ENCODE data around the gene TUNAR. TPM values are rescaled to one million over a fixed set of nuclear protein-coding genes. Genes with fewer than 3 reads are reported as not detected.

The TUNAR gene
- total RNA-seq, 3 donors from 2014 or later = not detected

DNA sequence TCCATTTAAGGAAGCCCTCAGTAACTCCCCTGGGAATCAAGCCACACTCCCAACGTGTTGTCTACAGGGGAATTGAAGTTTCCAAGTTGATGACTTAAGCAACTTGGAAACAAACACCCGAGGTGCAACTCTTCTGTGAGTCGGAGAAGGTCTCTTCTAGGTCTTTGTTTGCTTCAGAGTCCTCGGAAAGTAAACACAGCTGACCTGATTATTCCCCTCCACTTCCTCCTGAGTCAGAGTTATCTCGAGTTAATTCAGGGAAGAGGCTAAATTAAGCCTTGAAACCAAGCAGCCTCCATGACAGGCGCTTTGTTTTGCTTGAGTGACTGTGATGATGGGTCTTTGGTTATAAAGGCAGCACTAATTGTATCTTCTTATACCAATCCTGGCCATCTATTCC lies 41.8 kb downstream of the TUNAR start:
- Mint-ChIP-seq H3K4me1 (ENCODE audit: low read depth) (no peaks in the 10 kb centered on the region), H3K36me3 (ENCODE audit: insufficient read depth) (no peaks in the 10 kb centered on the region), H3K27me3 (ENCODE audit: low read depth) (peaks cover 19% of the 10 kb centered on the region), H3K4me3 (no peak overlapping the region), H3K9me3 (no peaks in the 10 kb centered on the region)
- ATAC-seq (no peak), DNase-seq (no peak)

- no peaks in the 10 kb centered on the region for H3K36me3 Mint-ChIP-seq (ENCODE audit: insufficient read depth)
- H3K27me3 Mint-ChIP-seq (ENCODE audit: low read depth) = peaks cover 22% of the 10 kb centered on the region
- H3K4me1 Mint-ChIP-seq (ENCODE audit: low read depth) = no peaks in the 10 kb centered on the region
- DNase-seq (no peak), ATAC-seq (no peak)
- no peak overlapping the region for H3K4me3 Mint-ChIP-seq
- H3K9me3 Mint-ChIP-seq = no peaks in the 10 kb centered on the region
Observed at GRCh38 chr14:95920769-95921438, 44.3 kb downstream of the TUNAR start.

GRCh38 chr14:95922080-95922479 lies 45.4 kb downstream of the TUNAR start:
- ATAC-seq (no peak), DNase-seq (no peak)
- peaks cover 23% of the 10 kb centered on the region for H3K27me3 Mint-ChIP-seq (ENCODE audit: low read depth)
- H3K4me1 Mint-ChIP-seq (ENCODE audit: low read depth) = no peaks in the 10 kb centered on the region
- H3K4me3 Mint-ChIP-seq = no peak overlapping the region
- H3K9me3 Mint-ChIP-seq = no peaks in the 10 kb centered on the region
- no peaks in the 10 kb centered on the region for H3K36me3 Mint-ChIP-seq (ENCODE audit: insufficient read depth)

- no peak for DNase-seq
- no peaks in the 10 kb centered on the region for H3K4me1 Mint-ChIP-seq (ENCODE audit: low read depth)
- H3K4me3 Mint-ChIP-seq = no peak overlapping the region
- peaks cover 15% of the 10 kb centered on the region for H3K27me3 Mint-ChIP-seq (ENCODE audit: low read depth)
- no peaks in the 10 kb centered on the region for H3K36me3 Mint-ChIP-seq (ENCODE audit: insufficient read depth)
- no peak for ATAC-seq
- no peaks in the 10 kb centered on the region for H3K9me3 Mint-ChIP-seq
Observed at GRCh38 chr14:95928751-95929150, 52.1 kb downstream of the TUNAR start.

GRCh38 chr14:95931384-95931783 lies 54.8 kb downstream of the TUNAR start:
- DNase-seq (no peak), ATAC-seq (no peak)
- Mint-ChIP-seq H3K27me3 (ENCODE audit: low read depth) (peaks cover 10% of the 10 kb centered on the region), H3K36me3 (ENCODE audit: insufficient read depth) (no peaks in the 10 kb centered on the region), H3K4me1 (ENCODE audit: low read depth) (no peaks in the 10 kb centered on the region), H3K9me3 (no peaks in the 10 kb centered on the region), H3K4me3 (no peak overlapping the region)

GRCh38 chr14:95935228-95935822 lies 58.7 kb downstream of the TUNAR start:
- Mint-ChIP-seq H3K4me3 (no peak overlapping the region), H3K9me3 (no peaks in the 10 kb centered on the region)

GRCh38 chr14:95936041-95936440 lies 59.4 kb downstream of the TUNAR start:
- peaks cover 4% of the 10 kb centered on the region for H3K27me3 Mint-ChIP-seq (ENCODE audit: low read depth)
- ATAC-seq (no peak), DNase-seq (no peak)
- no peaks in the 10 kb centered on the region for H3K4me1 Mint-ChIP-seq (ENCODE audit: low read depth)
- H3K9me3 Mint-ChIP-seq = peaks cover under 1% of the 10 kb centered on the region
- no peaks in the 10 kb centered on the region for H3K36me3 Mint-ChIP-seq (ENCODE audit: insufficient read depth)
- H3K4me3 Mint-ChIP-seq = no peak overlapping the region

More at GRCh38 chr14:95935228-95935822, 58.7 kb downstream of the TUNAR start:
- no peaks in the 10 kb centered on the region for H3K4me1 Mint-ChIP-seq (ENCODE audit: low read depth)
- DNase-seq = no peak
- no peaks in the 10 kb centered on the region for H3K36me3 Mint-ChIP-seq (ENCODE audit: insufficient read depth)
- no peak for ATAC-seq
- peaks cover 6% of the 10 kb centered on the region for H3K27me3 Mint-ChIP-seq (ENCODE audit: low read depth)

DNA sequence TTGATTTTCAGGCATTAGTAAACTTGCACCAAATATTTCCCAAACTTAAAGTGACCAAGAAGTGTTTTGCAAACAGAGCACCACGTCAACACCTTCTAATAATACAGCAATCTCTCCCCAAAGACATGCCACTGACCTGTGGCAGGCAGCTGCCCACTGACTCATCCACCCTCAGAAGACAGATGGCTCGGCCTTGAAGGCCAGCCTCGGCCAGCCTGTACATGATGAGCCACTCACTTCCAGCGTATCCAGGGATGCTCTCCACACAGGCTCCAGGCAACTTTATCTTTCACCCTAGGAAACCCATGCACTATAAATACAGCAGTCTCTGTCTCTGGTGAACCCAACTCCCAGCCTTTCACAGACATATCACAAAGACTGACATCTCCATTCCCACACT lies 62.7 kb downstream of the TUNAR start:
- DNase-seq (no peak), ATAC-seq (no peak)
- H3K4me3 Mint-ChIP-seq = no peak overlapping the region
- H3K36me3 Mint-ChIP-seq (ENCODE audit: insufficient read depth) = no peaks in the 10 kb centered on the region
- H3K9me3 Mint-ChIP-seq = peaks cover 16% of the 10 kb centered on the region
- H3K4me1 Mint-ChIP-seq (ENCODE audit: low read depth) = no peaks in the 10 kb centered on the region
- H3K27me3 Mint-ChIP-seq (ENCODE audit: low read depth) = peaks cover 1% of the 10 kb centered on the region

GRCh38 chr14:95941897-95942296 lies 65.3 kb downstream of the TUNAR start:
- no peaks in the 10 kb centered on the region for H3K4me1 Mint-ChIP-seq (ENCODE audit: low read depth)
- no peak overlapping the region for H3K4me3 Mint-ChIP-seq
- no peaks in the 10 kb centered on the region for H3K36me3 Mint-ChIP-seq (ENCODE audit: insufficient read depth)

GRCh38 chr14:95943699-95944098 lies 67.1 kb downstream of the TUNAR start:
- no peak overlapping the region for H3K4me3 Mint-ChIP-seq
- peaks cover 16% of the 10 kb centered on the region for H3K9me3 Mint-ChIP-seq
- no peaks in the 10 kb centered on the region for H3K4me1 Mint-ChIP-seq (ENCODE audit: low read depth)
- peaks cover 13% of the 10 kb centered on the region for H3K27me3 Mint-ChIP-seq (ENCODE audit: low read depth)
- ATAC-seq = no peak
- DNase-seq = no peak
- H3K36me3 Mint-ChIP-seq (ENCODE audit: insufficient read depth) = no peaks in the 10 kb centered on the region

More at GRCh38 chr14:95941897-95942296, 65.3 kb downstream of the TUNAR start:
- Mint-ChIP-seq H3K27me3 (ENCODE audit: low read depth) (peaks cover 10% of the 10 kb centered on the region), H3K9me3 (peaks cover 16% of the 10 kb centered on the region)
- DNase-seq (no peak), ATAC-seq (no peak)

- Mint-ChIP-seq H3K4me3 (no peak overlapping the region), H3K27me3 (ENCODE audit: low read depth) (peaks cover 13% of the 10 kb centered on the region), H3K4me1 (ENCODE audit: low read depth) (no peaks in the 10 kb centered on the region), H3K36me3 (ENCODE audit: insufficient read depth) (no peaks in the 10 kb centered on the region), H3K9me3 (peaks cover 16% of the 10 kb centered on the region)
- ATAC-seq = no peak
- DNase-seq = no peak
Observed at GRCh38 chr14:95944462-95944861, 67.8 kb downstream of the TUNAR start.

DNA sequence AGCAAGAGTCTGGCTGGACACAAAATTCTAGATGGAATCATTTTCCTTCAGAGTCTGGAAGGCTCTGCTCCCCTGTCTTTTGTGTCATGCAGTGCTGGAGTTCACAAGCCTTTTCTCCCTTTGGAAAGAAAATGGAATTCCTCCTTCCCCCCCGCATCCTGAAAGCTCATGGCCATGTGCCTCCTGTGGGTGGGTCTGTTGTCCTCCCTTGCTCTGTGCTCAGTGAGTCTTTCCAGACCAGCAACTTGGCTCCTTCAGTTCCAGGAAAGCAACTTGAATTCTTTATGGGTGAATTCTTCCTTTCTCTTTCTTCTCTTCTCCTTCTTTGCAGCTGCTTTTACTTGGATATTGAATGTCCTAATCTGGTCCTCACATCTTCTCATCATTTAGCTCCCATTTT lies 70.2 kb downstream of the TUNAR start:
- Mint-ChIP-seq H3K4me3 (no peak overlapping the region), H3K27me3 (ENCODE audit: low read depth) (peaks cover 23% of the 10 kb centered on the region), H3K36me3 (ENCODE audit: insufficient read depth) (no peaks in the 10 kb centered on the region), H3K4me1 (ENCODE audit: low read depth) (no peaks in the 10 kb centered on the region), H3K9me3 (peaks cover 8% of the 10 kb centered on the region)
- ATAC-seq (no peak), DNase-seq (no peak)

DNA sequence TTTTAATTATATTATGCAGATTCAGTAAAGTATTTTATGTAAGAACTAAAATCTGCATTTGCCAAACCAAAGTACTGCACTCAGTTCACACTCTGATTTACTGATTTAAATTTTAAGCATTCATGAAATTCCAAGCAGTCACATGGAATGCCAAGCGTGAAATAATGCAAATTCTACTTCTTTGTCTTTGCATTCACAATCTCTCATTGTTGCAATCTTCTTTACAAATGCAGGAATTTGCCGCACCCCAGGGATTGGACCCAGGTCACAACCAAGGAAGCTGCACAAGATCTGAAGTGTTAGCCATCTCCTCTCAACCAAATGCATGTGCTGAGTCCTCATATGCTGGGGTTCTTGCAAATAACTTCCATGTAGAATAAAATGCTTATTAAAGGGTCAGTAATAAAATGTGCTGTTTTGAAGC lies 71.9 kb downstream of the TUNAR start:
- peaks cover 35% of the 10 kb centered on the region for H3K27me3 Mint-ChIP-seq (ENCODE audit: low read depth)
- ATAC-seq (no peak), DNase-seq (no peak)
- no peaks in the 10 kb centered on the region for H3K9me3 Mint-ChIP-seq
- H3K4me3 Mint-ChIP-seq = no peak overlapping the region
- no peaks in the 10 kb centered on the region for H3K4me1 Mint-ChIP-seq (ENCODE audit: low read depth)
- H3K36me3 Mint-ChIP-seq (ENCODE audit: insufficient read depth) = no peaks in the 10 kb centered on the region

DNA sequence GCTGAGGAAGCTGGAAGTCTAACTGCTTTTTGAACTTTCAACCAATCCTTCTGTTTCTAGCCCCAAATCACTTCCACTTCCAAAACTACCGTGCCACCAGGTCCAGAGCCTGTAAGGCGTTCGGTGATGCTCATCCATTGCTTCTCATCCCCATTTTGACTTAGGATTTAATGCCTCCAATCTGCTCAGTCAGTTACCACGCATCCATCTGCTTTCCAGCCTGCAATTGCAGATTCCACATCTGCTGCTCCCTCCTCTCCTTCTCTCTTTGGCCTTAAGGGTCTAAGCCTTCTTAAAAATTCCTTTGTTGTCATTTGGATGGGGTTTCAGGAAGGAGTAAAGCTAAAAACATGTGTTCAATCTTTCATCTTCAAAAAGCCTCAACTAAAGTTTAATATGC lies 74.7 kb downstream of the TUNAR start:
- Mint-ChIP-seq H3K36me3 (ENCODE audit: insufficient read depth) (no peaks in the 10 kb centered on the region), H3K4me3 (no peak overlapping the region), H3K9me3 (no peaks in the 10 kb centered on the region), H3K4me1 (ENCODE audit: low read depth) (no peaks in the 10 kb centered on the region), H3K27me3 (ENCODE audit: low read depth) (peaks cover 34% of the 10 kb centered on the region)
- ATAC-seq (no peak), DNase-seq (no peak)

DNA sequence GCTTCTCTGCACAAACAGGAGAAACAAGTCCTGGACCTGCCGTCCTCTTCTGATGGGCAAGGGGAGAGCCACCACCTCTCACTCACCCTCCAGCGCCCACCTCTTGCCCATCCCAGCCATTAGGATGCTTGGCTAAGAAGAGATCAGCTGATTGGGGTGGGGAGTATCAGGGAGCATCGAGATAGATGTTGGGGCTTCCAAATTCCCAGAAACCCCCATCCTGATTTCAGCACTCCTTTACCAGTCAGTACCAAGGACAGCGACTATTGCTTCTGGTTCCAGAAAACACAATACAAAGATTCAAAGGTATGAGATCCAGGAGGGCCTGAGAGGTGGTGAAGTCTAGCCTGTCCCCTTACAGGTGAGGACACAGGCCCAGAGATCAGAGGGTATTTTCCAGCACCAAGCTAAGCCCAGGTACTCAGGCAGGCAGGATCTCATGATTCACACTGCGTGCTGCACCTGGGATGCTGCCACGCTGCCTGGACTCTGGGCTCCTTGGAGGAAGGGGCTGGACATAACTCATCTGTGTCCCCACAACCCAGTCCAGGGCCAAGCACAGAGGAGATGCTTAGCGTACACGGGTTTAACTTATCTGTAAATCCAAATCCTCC lies 76.6 kb downstream of the TUNAR start:
- Mint-ChIP-seq H3K36me3 (ENCODE audit: insufficient read depth) (no peaks in the 10 kb centered on the region), H3K27me3 (ENCODE audit: low read depth) (peaks cover 32% of the 10 kb centered on the region), H3K4me3 (no peak overlapping the region), H3K9me3 (no peaks in the 10 kb centered on the region), H3K4me1 (ENCODE audit: low read depth) (no peaks in the 10 kb centered on the region)
- ATAC-seq (no peak), DNase-seq (no peak)

Measured in activated T-cell treated with anti-CD3 and anti-CD28 coated beads, Interleukin-2, amount 50 U/mL, for 4 hours (primary cell).